GM21786 (cell line): ENCODE results near the gene MYO3B.
"Not testable (repeated sequence)": the region's sequence is repeated elsewhere in the genome, so short reads cannot be mapped to it uniquely, and the experiment has no call there.

Experiments used
- ATAC-seq: cut with Tn5 transposase; IDR thresholded peaks from one replicate; pipeline ENCODE4 v1.9.1; 2021; ENCODE audit not compliant: unreplicated experiment

Gene MYO3B

DNA sequence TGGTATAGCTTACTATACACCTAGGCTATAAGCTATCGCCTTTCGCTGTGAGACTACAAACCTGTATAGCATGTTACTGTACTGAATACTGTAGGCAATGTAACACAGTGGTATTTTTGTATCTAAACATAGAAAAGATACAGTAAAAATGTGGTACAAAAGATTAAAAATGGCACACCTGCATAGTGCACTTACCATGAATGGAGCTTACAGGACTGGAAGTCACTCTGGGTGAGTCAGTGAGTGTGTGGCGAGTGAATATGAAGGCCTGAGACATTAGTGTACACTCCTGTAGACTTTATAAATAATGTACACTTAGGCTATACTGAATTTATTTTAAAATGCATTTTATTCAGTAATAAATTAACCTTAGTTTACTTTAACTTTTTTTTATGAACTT, 279.0 kb downstream of the MYO3B start:
- no peak for ATAC-seq

- ATAC-seq: no peak
Measured at GRCh38 chr2:170457742-170458141, 279.8 kb downstream of the MYO3B start.

GRCh38 chr2:170461889-170462288, 283.9 kb downstream of the MYO3B start:
- ATAC-seq: no peak

DNA sequence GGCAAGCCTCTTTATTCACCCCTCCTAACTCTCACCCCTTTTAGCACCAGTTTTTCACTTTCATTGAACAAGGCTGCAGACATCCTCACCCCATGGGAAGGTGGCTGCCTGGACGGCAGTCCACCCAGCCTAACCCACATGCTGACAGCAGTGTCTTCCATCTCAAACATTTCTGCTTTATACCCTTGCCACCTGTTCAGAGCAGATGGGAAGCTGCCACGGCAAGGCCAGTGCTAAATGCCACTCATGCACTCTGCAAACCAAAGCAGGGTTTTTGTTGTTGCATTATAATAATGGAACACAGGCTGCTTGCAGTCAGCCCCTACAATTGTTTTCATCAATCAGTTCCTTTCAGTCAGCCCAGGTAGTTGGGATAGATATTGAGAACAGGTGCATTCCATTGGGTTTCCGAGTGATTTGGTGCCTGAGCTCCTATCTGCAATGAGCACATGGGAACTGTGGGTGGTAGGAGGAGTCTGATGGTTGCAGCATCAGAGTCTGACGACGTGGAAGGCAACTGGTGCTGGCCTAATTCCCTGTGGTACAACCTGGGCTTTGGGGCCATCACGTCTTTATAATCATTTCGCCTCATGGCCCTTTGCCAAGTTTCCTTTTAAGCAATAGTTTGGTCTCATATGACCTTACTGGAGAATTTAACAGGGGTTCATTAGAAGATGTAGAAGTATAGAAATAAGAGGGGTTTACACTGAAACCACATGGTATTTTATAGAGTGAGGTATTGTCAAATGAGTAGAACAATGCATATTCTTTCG, 284.7 kb downstream of the MYO3B start:
- ATAC-seq: no peak

DNA sequence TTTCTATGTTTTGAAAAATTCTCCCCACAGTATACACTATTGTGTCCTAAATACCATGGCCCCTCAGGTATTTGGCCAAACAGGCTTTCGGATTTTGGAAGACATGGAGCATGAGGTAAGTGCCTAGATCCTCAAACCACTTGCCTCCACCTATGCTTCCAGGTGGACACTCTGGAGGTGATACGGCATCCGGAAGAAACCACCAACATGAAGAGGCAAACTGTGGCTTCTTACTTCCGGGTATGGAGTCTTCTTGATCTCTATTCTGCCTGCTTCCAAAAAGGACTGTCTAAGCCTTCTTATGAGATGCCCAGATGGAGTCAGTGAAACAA, 285.2 kb downstream of the MYO3B start:
- ATAC-seq: no peak

DNA sequence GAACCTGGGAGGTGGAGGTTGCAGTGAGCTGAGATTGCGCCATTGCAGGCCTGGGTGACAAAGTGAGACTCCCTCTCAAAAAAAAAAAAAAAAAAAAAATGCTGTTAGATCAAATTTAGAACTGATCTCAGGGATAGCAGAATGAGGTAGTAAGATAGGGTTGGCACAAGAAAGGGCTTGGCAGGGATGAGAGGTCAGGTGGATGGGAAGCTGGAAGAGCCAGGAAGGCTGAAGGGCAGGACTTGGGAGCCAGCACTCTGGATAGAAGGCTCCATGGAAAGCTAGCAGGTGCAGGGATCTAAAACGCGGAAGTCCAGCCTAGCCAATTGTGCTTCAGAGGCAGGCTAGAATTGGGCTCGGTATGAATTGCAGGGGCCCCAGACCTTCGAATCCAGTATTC, 286.3 kb downstream of the MYO3B start:
- no peak for ATAC-seq

- ATAC-seq: no peak
Measured at GRCh38 chr2:170465241-170465640, 287.3 kb downstream of the MYO3B start.

- no peak for ATAC-seq
Measured at GRCh38 chr2:170466632-170467031, 288.7 kb downstream of the MYO3B start.

- ATAC-seq: no peak
Measured at GRCh38 chr2:170467568-170468422, 289.8 kb downstream of the MYO3B start.

DNA sequence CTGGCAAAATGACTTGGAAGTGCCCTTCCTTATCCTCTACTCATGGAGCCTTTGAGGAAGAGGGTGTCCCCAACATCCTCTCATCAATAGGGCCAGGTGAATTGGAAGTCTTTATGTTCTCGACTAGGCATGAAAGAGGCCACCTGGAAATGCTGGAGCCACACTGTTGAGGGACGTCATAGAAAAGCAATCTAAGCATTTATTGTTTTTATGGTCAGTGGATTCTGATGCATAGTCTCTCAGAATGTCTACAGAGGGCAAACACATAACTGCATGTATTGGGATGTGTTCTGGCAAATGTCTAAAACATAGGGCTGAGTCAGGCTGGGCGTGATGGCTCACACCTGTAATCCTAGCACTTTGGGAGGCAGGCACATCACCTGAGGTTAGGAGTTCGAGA, 290.6 kb downstream of the MYO3B start:
- no peak for ATAC-seq

- not testable (repeated sequence) for ATAC-seq
Measured at GRCh38 chr2:170472498-170472897, 294.6 kb downstream of the MYO3B start.

DNA sequence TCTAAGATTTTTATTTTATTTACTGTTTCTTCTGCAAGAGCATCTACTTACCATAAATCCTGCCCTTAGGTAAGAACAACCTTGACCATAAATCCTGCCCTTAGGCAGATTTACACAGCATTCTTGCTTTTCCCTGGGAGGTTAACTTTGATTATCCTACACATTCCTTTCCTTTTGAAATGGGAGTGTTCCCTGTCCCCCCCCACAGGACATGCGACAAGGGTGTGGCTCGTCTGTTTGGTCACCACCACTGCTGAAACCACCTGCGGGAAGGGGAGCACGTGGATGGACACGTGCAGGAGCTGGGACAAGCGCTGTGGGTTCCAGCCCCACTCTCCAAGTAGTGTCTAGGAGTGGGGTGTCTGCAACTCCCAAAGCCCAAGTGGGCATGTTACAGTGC, 297.9 kb downstream of the MYO3B start:
- ATAC-seq: no peak

DNA sequence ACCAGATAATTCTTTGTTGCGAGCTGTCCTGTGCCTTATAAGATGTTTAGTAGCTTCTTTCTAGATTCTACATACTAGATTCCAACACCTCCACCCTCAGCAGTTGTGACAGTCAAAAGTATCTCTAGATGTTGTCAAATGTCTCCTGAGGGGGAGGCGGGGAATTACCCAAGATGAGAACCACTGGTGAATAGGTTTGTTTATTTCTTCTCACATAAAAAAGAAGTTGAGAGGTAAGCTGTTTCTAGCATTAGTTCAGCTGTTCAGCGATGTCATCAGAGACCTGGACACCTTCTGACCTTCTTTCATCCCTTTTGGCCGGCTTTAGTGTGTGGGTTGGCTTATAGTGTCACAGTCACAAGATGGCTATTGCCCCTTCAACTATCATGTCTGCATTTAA, 299.7 kb downstream of the MYO3B start:
- ATAC-seq: no peak

DNA sequence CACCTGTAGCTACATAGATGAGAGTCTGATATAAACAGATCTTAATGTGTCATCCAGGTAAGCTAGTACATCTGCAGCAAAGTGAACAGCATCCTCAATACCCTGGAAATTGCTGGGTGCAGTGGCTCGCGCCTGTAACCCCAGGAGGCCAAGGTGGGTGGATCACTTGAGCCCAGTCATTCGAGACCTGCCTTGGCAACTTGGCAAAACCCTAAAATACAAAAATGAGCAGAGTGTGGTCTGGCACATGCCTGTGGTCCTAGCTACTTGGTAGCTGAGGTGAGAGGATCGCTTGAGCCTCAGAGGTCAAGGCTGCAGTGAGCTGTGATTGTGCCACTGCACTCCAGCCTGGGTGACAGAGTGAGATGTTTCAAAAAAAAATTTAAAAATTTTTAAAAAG, 303.3 kb downstream of the MYO3B start:
- ATAC-seq: no peak

GRCh38 chr2:170484552-170484951, 306.6 kb downstream of the MYO3B start:
- no peak for ATAC-seq

GRCh38 chr2:170485254-170486026, 307.5 kb downstream of the MYO3B start:
- no peak for ATAC-seq

- no peak for ATAC-seq
Measured at GRCh38 chr2:170486730-170487129, 308.8 kb downstream of the MYO3B start.

- ATAC-seq: no peak
Measured at GRCh38 chr2:170488807-170489206, 310.9 kb downstream of the MYO3B start.

- ATAC-seq: no peak
Measured at GRCh38 chr2:170492010-170492409, 314.1 kb downstream of the MYO3B start.

DNA sequence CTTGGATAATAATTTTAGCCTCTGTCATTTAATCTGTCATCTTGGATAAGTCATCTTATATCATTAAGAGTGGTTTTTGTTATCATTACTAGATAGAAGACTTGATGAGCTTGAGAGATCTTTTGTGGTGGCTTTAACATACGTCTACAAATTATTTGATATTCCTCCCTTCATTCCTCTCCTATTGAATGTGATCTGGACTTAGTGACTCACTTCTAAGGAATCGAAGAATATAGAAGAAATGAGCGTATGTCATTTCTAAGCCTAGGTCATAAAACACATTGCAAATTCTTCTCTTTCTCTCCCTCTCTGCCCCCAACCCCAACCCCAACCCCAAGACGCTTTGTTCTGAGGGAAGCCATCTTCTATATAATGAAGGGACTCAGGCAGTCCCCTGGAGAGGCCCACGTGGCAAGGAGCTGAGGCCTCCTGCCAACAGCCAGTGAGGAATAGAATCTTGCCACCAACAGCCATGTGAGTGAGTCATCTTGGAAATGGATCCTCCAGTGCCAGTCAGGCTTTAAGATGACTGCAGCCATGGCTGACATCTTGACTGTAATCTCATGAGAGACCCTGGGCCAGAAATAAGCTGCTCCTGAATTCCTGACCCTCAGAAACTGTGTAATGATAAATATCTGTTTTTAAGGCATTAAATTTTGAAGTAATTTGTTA, 315.6 kb downstream of the MYO3B start:
- no peak for ATAC-seq

GRCh38 chr2:170495896-170496295, 317.9 kb downstream of the MYO3B start:
- no peak for ATAC-seq
